SK-N-SH (cell line): Measurements from ENCODE around the gene CDKN1B. TPM values are rescaled to one million over a fixed set of nuclear protein-coding genes. Genes with fewer than 3 reads are reported as not detected.

Source experiments
- CTCF ChIA-PET: fragments of 300-600, 350-600 bp; formaldehyde crosslinking; extraction: SDS; loops from one replicate; lab custom pipeline; 2021; lab: Yijun Ruan, JAX
- POLR2A ChIA-PET: fragments of 350-600 bp; sonication (Branson Sonifier 250); formaldehyde crosslinking; extraction: SDS; loops from one replicate; lab custom pipeline; 2020; ENCODE audit warnings: antibody characterized with exemption, inconsistent platforms; lab: Yijun Ruan, JAX
- DNase-seq: peaks from one replicate; pipeline ENCODE4 v3.0.0; 2012
- H2AFZ ChIP-seq: fragments of 200-600 bp; sonication (generic); 2 replicates; pipeline ENCODE4 v1.8.1; 2016; ENCODE audit warnings: antibody characterized with exemption, mild to moderate bottlenecking, low read depth
- H3F3A ChIP-seq: fragments of 200-600 bp; sonication (generic); replicated peaks from 2 replicates; pipeline ENCODE3; 2016; ENCODE audit warnings: antibody characterized with exemption, mild to moderate bottlenecking; ENCODE audit not compliant: insufficient read depth
- H3K27ac ChIP-seq, 2 experiments: fragments of 200-500 bp in 1 of 2; fragments of 200-600 bp in 1 of 2; sonication (Bioruptor generic) in 1 of 2; sonication (generic), shearing (Covaris generic) in 1 of 2; 2 replicates each; pipeline versions ENCODE4 v1.5.1 to v1.6.1; 2014 to 2016; ENCODE audit warnings: low read depth in 2 of 2, inconsistent platforms in 1 of 2, low read length in 1 of 2, mild to moderate bottlenecking in 1 of 2, mixed read lengths in 1 of 2
- H3K27me3 ChIP-seq: fragments of 200-600 bp; sonication (generic), shearing (Covaris generic); 2 replicates; pipeline ENCODE4 v1.6.1; 2016; ENCODE audit warnings: mixed run types; ENCODE audit not compliant: insufficient read depth
- H3K36me3 ChIP-seq, 2 experiments: fragments of 200-500 bp in 1 of 2; fragments of 200-600 bp in 1 of 2; sonication (Bioruptor generic) in 1 of 2; sonication (generic) in 1 of 2; replicated peaks in 1 of 2; 2 replicates each; pipeline versions ENCODE3 to v1.5.1; 2014 to 2016; ENCODE audit warnings: low read length in 1 of 2, mild to moderate bottlenecking in 1 of 2; ENCODE audit not compliant: insufficient read depth in 2 of 2, control insufficient read depth in 1 of 2
- H3K4me1 ChIP-seq, 2 experiments: fragments of 200-500 bp in 1 of 2; fragments of 200-600 bp in 1 of 2; sonication (Bioruptor generic) in 1 of 2; sonication (generic), shearing (Covaris generic) in 1 of 2; 2 replicates each; pipeline versions ENCODE4 v1.5.1 to v1.6.1; 2014 to 2016; ENCODE audit warnings: low read depth in 1 of 2, low read length in 1 of 2, mixed run types in 1 of 2; ENCODE audit not compliant: insufficient read depth in 2 of 2, control insufficient read depth in 1 of 2
- H3K4me2 ChIP-seq: fragments of 200-600 bp; sonication (generic), shearing (Covaris generic); 2 replicates; pipeline ENCODE4 v1.6.1; 2017; ENCODE audit warnings: mixed run types
- H3K4me3 ChIP-seq, 2 experiments: fragments of 200-500 bp in 1 of 2; fragments of 200-600 bp in 1 of 2; sonication (Bioruptor generic) in 1 of 2; sonication (generic), shearing (Covaris generic) in 1 of 2; 2 replicates each; pipeline versions ENCODE4 v1.5.1 to v1.8.1; 2014 to 2016; ENCODE audit warnings: low read depth in 2 of 2, inconsistent platforms in 1 of 2, low read length in 1 of 2, mild to moderate bottlenecking in 1 of 2, mixed read lengths in 1 of 2, moderate library complexity in 1 of 2
- H3K79me2 ChIP-seq: fragments of 200-600 bp; sonication (generic); 2 replicates; pipeline ENCODE4 v1.8.1; 2017; ENCODE audit warnings: mild to moderate bottlenecking; ENCODE audit not compliant: insufficient read depth
- H3K9ac ChIP-seq: fragments of 200-600 bp; sonication (generic); 2 replicates; pipeline ENCODE4 v1.6.1; 2017; ENCODE audit warnings: mixed run types
- H3K9me2 ChIP-seq: fragments of 200-600 bp; sonication (generic); 2 replicates; pipeline ENCODE4 v1.6.1; 2017; ENCODE audit warnings: mixed run types
- H3K9me3 ChIP-seq: fragments of 200-600 bp; sonication (generic); 2 replicates; pipeline ENCODE4 v1.6.1; 2017; ENCODE audit warnings: mixed run types, mild to moderate bottlenecking, moderate library complexity
- H4K20me1 ChIP-seq: fragments of 200-600 bp; sonication (generic); 2 replicates; pipeline ENCODE4 v1.6.1; 2017; ENCODE audit warnings: mild to moderate bottlenecking, mixed run types; ENCODE audit not compliant: insufficient read depth
- ELF1 ChIP-seq: IDR thresholded peaks from 2 replicates; pipeline ENCODE4 v1.4.0; 2012
- EZH2phosphoT487 ChIP-seq: fragments of 200-600 bp; sonication (generic); IDR thresholded peaks from 2 replicates; pipeline ENCODE4 v1.6.1; 2017; ENCODE audit warnings: low read depth, mixed run types, mild to moderate bottlenecking, antibody characterized with exemption, moderate library complexity, borderline replicate concordance
- FOSL2 ChIP-seq: IDR thresholded peaks from 2 replicates; pipeline ENCODE4 v1.4.0; 2012; ENCODE audit warnings: low read depth, mild to moderate bottlenecking, moderate library complexity, borderline replicate concordance
- GABPA ChIP-seq: IDR thresholded peaks from 2 replicates; pipeline ENCODE4 v1.4.0; 2012; ENCODE audit warnings: low read depth, mild to moderate bottlenecking
- GATA2 ChIP-seq: sonication (generic); formaldehyde crosslinking; IDR thresholded peaks from 2 replicates; pipeline ENCODE4 v1.5.0; 2020; ENCODE audit warnings: mild to moderate bottlenecking, missing genetic modification reagents
- JUND ChIP-seq: IDR thresholded peaks from 2 replicates; pipeline ENCODE4 v1.4.0; 2012
- MAX ChIP-seq: IDR thresholded peaks from 2 replicates; pipeline ENCODE4 v1.4.0; 2012; ENCODE audit warnings: low read depth
- MEF2A ChIP-seq: IDR thresholded peaks from 2 replicates; pipeline ENCODE4 v1.4.0; 2012; ENCODE audit warnings: low read depth, borderline replicate concordance
- NFIC ChIP-seq: IDR thresholded peaks from 2 replicates; pipeline ENCODE4 v1.4.0; 2012; ENCODE audit warnings: borderline replicate concordance
- NRF1 ChIP-seq: IDR thresholded peaks from 2 replicates; pipeline ENCODE4 v1.6.1; 2012; ENCODE audit warnings: low read depth, mild to moderate bottlenecking, low read length
- PBX3 ChIP-seq: IDR thresholded peaks from 2 replicates; pipeline ENCODE4; 2012
- POLR2AphosphoS5 ChIP-seq: IDR thresholded peaks from 2 replicates; pipeline ENCODE4 v1.6.1; 2012; ENCODE audit warnings: low read depth, low read length
- RAD21 ChIP-seq: IDR thresholded peaks from 2 replicates; pipeline ENCODE4 v1.6.1; 2012; ENCODE audit warnings: mild to moderate bottlenecking, low read length
- RCOR1 ChIP-seq: fragments of 150-350 bp; IDR thresholded peaks from 2 replicates; pipeline ENCODE4 v1.6.1; 2017; ENCODE audit warnings: antibody characterized with exemption, low read length
- RFX5 ChIP-seq: IDR thresholded peaks from 2 replicates; pipeline ENCODE4 v1.6.1; 2012; ENCODE audit warnings: mild to moderate bottlenecking, improper control_type of control experiment, low read length
- RXRA ChIP-seq: IDR thresholded peaks from 2 replicates; pipeline ENCODE4 v1.4.0; 2012; ENCODE audit warnings: low read depth, mild to moderate bottlenecking, borderline replicate concordance
- SIN3A ChIP-seq: IDR thresholded peaks from 2 replicates; pipeline ENCODE4 v1.6.1; 2012; ENCODE audit warnings: low read depth, mild to moderate bottlenecking, low read length, moderate library complexity, borderline replicate concordance
- TAF1 ChIP-seq: IDR thresholded peaks from 2 replicates; pipeline ENCODE4 v1.6.1; 2012; ENCODE audit warnings: low read depth, mild to moderate bottlenecking, low read length, moderate library complexity, borderline replicate concordance
- TCF12 ChIP-seq: IDR thresholded peaks from 2 replicates; pipeline ENCODE4 v1.4.0; 2012
- TEAD4 ChIP-seq: IDR thresholded peaks from 2 replicates; pipeline ENCODE4 v1.4.0; 2012; ENCODE audit warnings: mild to moderate bottlenecking, borderline replicate concordance; ENCODE audit not compliant: insufficient read depth
- USF2 ChIP-seq: fragments of 150-350 bp; IDR thresholded peaks from 2 replicates; pipeline ENCODE4 v1.6.1; 2017; ENCODE audit warnings: antibody characterized with exemption, low read length, low read depth, borderline replicate concordance
- YY1 ChIP-seq: IDR thresholded peaks from 2 replicates; pipeline ENCODE4 v1.4.0; 2012; ENCODE audit warnings: low read depth, mild to moderate bottlenecking
- WGBS: methylation state at CpG from one replicate; pipeline ENCODE4 v1.1.6; 2017; ENCODE audit warnings: low lambda C conversion rate; 5-methylcytosine and 5-hydroxymethylcytosine counted together
- polyA plus RNA-seq, 3 experiments: library from polyadenylated mRNA; depleted of rRNA; stranded (reverse); fragments of >200 nt; gene quantifications; 2 replicates each; pipeline ENCODE4 v1.2.3, GENCODE V29; 2012
- TF ChIP-seq, protein P1 (sequence below): fragments of 150-350 bp; IDR thresholded peaks from 2 replicates; pipeline ENCODE4 v1.6.1; 2016; ENCODE audit warnings: mild to moderate bottlenecking, low read depth, low read length
- TF ChIP-seq, protein P2 (sequence below): IDR thresholded peaks from 2 replicates; pipeline ENCODE4 v1.4.0; 2012; ENCODE audit warnings: low read depth, borderline replicate concordance

The CDKN1B gene
- polyA plus RNA-seq, 1 of the 3 experiments (the other 2 are of a cell fraction): 9.2 TPM

- Histone ChIP-seq H4K20me1 (no peaks in the 10 kb centered on the region), H2AFZ (0 out of 2 replicates have a peak overlapping the region, but pooled peaks have one; percentile 15), H3K4me2 (no peak overlapping the region), H3K36me3 (peaks cover 0 to 2% of the 10 kb centered on the region in 2 experiments), H3K9me3 (no peaks in the 10 kb centered on the region), H3K9me2 (no peaks in the 10 kb centered on the region), H3F3A (peaks cover 21% of the 10 kb centered on the region), H3K4me3 (no peak overlapping the region), H3K27ac (no peak overlapping the region), H3K79me2 (peaks cover 87% of the 10 kb centered on the region), H3K4me1 (peaks cover 4 to 6% of the 10 kb centered on the region in 2 experiments; a peak in 3 of 4 replicates), H3K27me3 (no peaks in the 10 kb centered on the region), H3K9ac (no peak overlapping the region)
- TF ChIP-seq YY1 (no peak), RFX5 (no peak), JUND (no peak), NRF1 (no peak), GABPA (no peak), MEF2A (no peak), NFIC (no peak), FOSL2 (no peak), TCF12 (no peak), RCOR1 (no peak), RAD21 (no peak), POLR2AphosphoS5 (no peak), TAF1 (no peak), ELF1 (no peak), GATA2 (CRISPR knock-in tag) (no peak), TEAD4 (no peak), SIN3A (no peak), RXRA (no peak)
- TF ChIP-seq, protein P1, sequence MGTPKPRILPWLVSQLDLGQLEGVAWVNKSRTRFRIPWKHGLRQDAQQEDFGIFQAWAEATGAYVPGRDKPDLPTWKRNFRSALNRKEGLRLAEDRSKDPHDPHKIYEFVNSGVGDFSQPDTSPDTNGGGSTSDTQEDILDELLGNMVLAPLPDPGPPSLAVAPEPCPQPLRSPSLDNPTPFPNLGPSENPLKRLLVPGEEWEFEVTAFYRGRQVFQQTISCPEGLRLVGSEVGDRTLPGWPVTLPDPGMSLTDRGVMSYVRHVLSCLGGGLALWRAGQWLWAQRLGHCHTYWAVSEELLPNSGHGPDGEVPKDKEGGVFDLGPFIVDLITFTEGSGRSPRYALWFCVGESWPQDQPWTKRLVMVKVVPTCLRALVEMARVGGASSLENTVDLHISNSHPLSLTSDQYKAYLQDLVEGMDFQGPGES: no peak
- TF ChIP-seq, protein P2, sequence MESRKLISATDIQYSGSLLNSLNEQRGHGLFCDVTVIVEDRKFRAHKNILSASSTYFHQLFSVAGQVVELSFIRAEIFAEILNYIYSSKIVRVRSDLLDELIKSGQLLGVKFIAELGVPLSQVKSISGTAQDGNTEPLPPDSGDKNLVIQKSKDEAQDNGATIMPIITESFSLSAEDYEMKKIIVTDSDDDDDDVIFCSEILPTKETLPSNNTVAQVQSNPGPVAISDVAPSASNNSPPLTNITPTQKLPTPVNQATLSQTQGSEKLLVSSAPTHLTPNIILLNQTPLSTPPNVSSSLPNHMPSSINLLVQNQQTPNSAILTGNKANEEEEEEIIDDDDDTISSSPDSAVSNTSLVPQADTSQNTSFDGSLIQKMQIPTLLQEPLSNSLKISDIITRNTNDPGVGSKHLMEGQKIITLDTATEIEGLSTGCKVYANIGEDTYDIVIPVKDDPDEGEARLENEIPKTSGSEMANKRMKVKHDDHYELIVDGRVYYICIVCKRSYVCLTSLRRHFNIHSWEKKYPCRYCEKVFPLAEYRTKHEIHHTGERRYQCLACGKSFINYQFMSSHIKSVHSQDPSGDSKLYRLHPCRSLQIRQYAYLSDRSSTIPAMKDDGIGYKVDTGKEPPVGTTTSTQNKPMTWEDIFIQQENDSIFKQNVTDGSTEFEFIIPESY: no peak
- ChIA-PET CTCF (no interaction called here), POLR2A (no interaction called here)
- no peak for DNase-seq
Observed at GRCh38 chr12:12731178-12731577, 14.0 kb downstream of the CDKN1B start.

GRCh38 chr12:12731785-12732184 lies 14.6 kb downstream of the CDKN1B start:
- H3K79me2 ChIP-seq: peaks cover 81% of the 10 kb centered on the region
- TF ChIP-seq RCOR1: no peak
- TF ChIP-seq USF2: no peak
- no peak for TF ChIP-seq RAD21
- no peak for TF ChIP-seq RXRA
- TF ChIP-seq, protein P1: no peak
- no peak for TF ChIP-seq NRF1
- no peak for TF ChIP-seq MAX
- TF ChIP-seq PBX3: no peak
- no peak for TF ChIP-seq NFIC
- no peak for TF ChIP-seq JUND
- no peak for TF ChIP-seq EZH2phosphoT487
- TF ChIP-seq YY1: no peak
- TF ChIP-seq TAF1: no peak

More at GRCh38 chr12:12731785-12732184, 14.6 kb downstream of the CDKN1B start:
- ChIA-PET POLR2A (no interaction called here), CTCF (no interaction called here)
- peaks cover 2 to 4% of the 10 kb centered on the region in 2 experiments; a peak in 3 of 4 replicates for H3K4me1 ChIP-seq
- H3K27me3 ChIP-seq: no peaks in the 10 kb centered on the region
- no peak overlapping the region for H3K4me3 ChIP-seq
- peaks cover 21% of the 10 kb centered on the region for H3F3A ChIP-seq
- DNase-seq: no peak
- H3K4me2 ChIP-seq: no peak overlapping the region
- H3K9me3 ChIP-seq: no peaks in the 10 kb centered on the region
- WGBS: 95% methylated on average over 6 of the region's 6 CpGs
- H2AFZ ChIP-seq: 0 out of 2 replicates have a peak overlapping the region, but pooled peaks have one; percentile 15
- H4K20me1 ChIP-seq: no peaks in the 10 kb centered on the region
- H3K9ac ChIP-seq: no peak overlapping the region
- H3K36me3 ChIP-seq: peaks cover 0 to 2% of the 10 kb centered on the region in 2 experiments
- H3K9me2 ChIP-seq: no peaks in the 10 kb centered on the region
- H3K27ac ChIP-seq: no peak overlapping the region
